ENCODE data around the gene PGGHG. TPM values are rescaled to one million over a fixed set of nuclear protein-coding genes. Genes with fewer than 3 reads are reported as not detected.

The PGGHG gene
- total and polyA plus RNA-seq, 10 of the 15 experiments (the other 5 are each of a cell fraction or from before 2014, with no cell fraction given): 0.10 to 8.3 (median 1.8) TPM

- no peak for TF ChIP-seq ELK1 (IDR thresholded peaks at IDR 0.05; ENCODE audit: low read depth, low read length)
- no peak for TF ChIP-seq POLR2AphosphoS5 (IDR thresholded peaks at IDR 0.05; ENCODE audit: low read length)
- TF ChIP-seq ETV6 (conservative IDR thresholded peaks at IDR 0.05 in 1 of 2, IDR thresholded peaks at IDR 0.05 in 1 of 2; ENCODE audit: borderline replicate concordance in 1 of 2, low read depth in 1 of 2): no peak
- TF ChIP-seq POLR2AphosphoS2 (IDR thresholded peaks at IDR 0.05; ENCODE audit: low read depth, low read length): no peak
- no peak for TF ChIP-seq GABPA (IDR thresholded peaks at IDR 0.05; ENCODE audit: low read depth)
- TF ChIP-seq POLR2A (IDR thresholded peaks at IDR 0.05; ENCODE audit: low read depth, low read length): no peak
- no peak for TF ChIP-seq HDAC2 (IDR thresholded peaks at IDR 0.05)
These were observed 16.9 kb downstream of the PGGHG start (continued) for GRCh38 chr11:305844-306211.

GRCh38 chr11:306645-307371 lies 17.9 kb downstream of the PGGHG start:
- Histone ChIP-seq H3K27me3 (replicated peaks in 1 of 2; ENCODE audit: control insufficient read depth in 2 of 2, insufficient read depth in 2 of 2, low read length in 1 of 2) (no peaks in the 10 kb centered on the region), H3K36me3 (ENCODE audit: control insufficient read depth in 2 of 2, insufficient read depth in 2 of 2, low read length in 1 of 2) (no peaks in the 10 kb centered on the region), H2AFZ (ENCODE audit: control insufficient read depth, low read depth, low read length) (no peak overlapping the region), H4K20me1 (ENCODE audit: control insufficient read depth, insufficient read depth) (no peaks in the 10 kb centered on the region), H3K9me3 (replicated peaks; ENCODE audit: control insufficient read depth, insufficient read depth, low read length) (no peaks in the 10 kb centered on the region), H3K27ac (ENCODE audit: control insufficient read depth, insufficient read depth) (no peak overlapping the region), H3K9ac (ENCODE audit: control insufficient read depth, insufficient read depth, low read length) (no peak overlapping the region), H3K79me2 (ENCODE audit: control insufficient read depth, insufficient read depth, low read length) (peaks cover 25% of the 10 kb centered on the region), H3K4me3 (no peak overlapping the region), H3K4me2 (ENCODE audit: control insufficient read depth, insufficient read depth) (no peak overlapping the region), H3K4me1 (ENCODE audit: control insufficient read depth, insufficient read depth, low read length) (peaks cover 22% of the 10 kb centered on the region)
- 95% methylated on average over 17 of the region's 17 CpGs for WGBS (ENCODE audit: insufficient coverage, insufficient replicate concordance, low lambda C conversion rate, missing lambda C conversion rate)
- ATAC-seq: no peak
- BruUV-seq (replicated peaks): no TSS peak
- in situ Hi-C loops (cut with MboI): no loop called here
- ChIA-PET CTCF (interaction anchor here (1.0 to 4.5 kb wide), 11 partner anchors 10 to 141 kb away, joined by 3 to 33 read pairs (median 13); partner anchors contain the start of genes BET1L and RIC8A), SMC1A (ENCODE audit: uncharacterized antibody, unreplicated experiment) (interaction anchor here (0.8 to 3.3 kb wide), 10 partner anchors 10 to 69 kb away, joined by 3 to 20 read pairs (median 5); partner anchors contain the start of gene PSMD13), POLR2A (interaction anchor here (0.9 to 2.8 kb wide), 5 partner anchors 21 to 142 kb away, joined by 3 to 12 read pairs (median 4); partner anchors contain the start of gene SIRT3), RAD21 (ENCODE audit: unreplicated experiment) (interaction anchor here (1.1 to 2.4 kb wide), 6 partner anchors 11 to 100 kb away, joined by 3 to 19 read pairs (median 6); partner anchors contain the start of genes BET1L and RIC8A)
- TF ChIP-seq MLLT1 (IDR thresholded peaks at IDR 0.05) (no peak), NRF1 (conservative IDR thresholded peaks at IDR 0.05; ENCODE audit: low read depth, low read length) (no peak), CHD4 (IDR thresholded peaks at IDR 0.05) (no peak), POLR2AphosphoS5 (IDR thresholded peaks at IDR 0.05; ENCODE audit: low read length) (no peak), ETV6 (conservative IDR thresholded peaks at IDR 0.05 in 1 of 2, IDR thresholded peaks at IDR 0.05 in 1 of 2; ENCODE audit: borderline replicate concordance in 1 of 2, low read depth in 1 of 2) (no peak), BMI1 (IDR thresholded peaks at IDR 0.05; ENCODE audit: borderline replicate concordance) (no peak), SKIL (IDR thresholded peaks at IDR 0.05; ENCODE audit: low read depth, poor library complexity, severe bottlenecking) (no peak), NFXL1 (IDR thresholded peaks at IDR 0.05; ENCODE audit: borderline replicate concordance) (no peak), ESRRA (IDR thresholded peaks at IDR 0.05; ENCODE audit: low read length) (no peak), ZZZ3 (IDR thresholded peaks at IDR 0.05; ENCODE audit: control insufficient read depth, insufficient read length, low read depth) (no peak), YBX1 (IDR thresholded peaks at IDR 0.05) (no peak)
- intact Hi-C loops (cut with micrococcal nuclease; ENCODE audit: unreplicated experiment): loop anchor here (5.0 to 10.0 kb wide), 2 partner anchors 100 to 138 kb away; partner anchors contain the start of genes ANO9, BET1L and RIC8A
- FAIRE-seq: no peak
- no peak for DNase-seq (ENCODE audit: low read depth, low spot score)

Data from GM12878 (cell line).